GM18517 (cell line): Measurements from ENCODE around the gene MAP2K2.

Experiments
- ATAC-seq: cut with Tn5 transposase; IDR thresholded peaks from one replicate; pipeline ENCODE4 v1.9.1; 2021; ENCODE audit warnings: mild to moderate bottlenecking, moderate library complexity; ENCODE audit not compliant: unreplicated experiment

Gene MAP2K2

GRCh38 chr19:4046946-4047683 is 76.8 kb downstream of the MAP2K2 start:
- no peak for ATAC-seq

GRCh38 chr19:4046362-4046691 is 77.6 kb downstream of the MAP2K2 start:
- no peak for ATAC-seq

DNA sequence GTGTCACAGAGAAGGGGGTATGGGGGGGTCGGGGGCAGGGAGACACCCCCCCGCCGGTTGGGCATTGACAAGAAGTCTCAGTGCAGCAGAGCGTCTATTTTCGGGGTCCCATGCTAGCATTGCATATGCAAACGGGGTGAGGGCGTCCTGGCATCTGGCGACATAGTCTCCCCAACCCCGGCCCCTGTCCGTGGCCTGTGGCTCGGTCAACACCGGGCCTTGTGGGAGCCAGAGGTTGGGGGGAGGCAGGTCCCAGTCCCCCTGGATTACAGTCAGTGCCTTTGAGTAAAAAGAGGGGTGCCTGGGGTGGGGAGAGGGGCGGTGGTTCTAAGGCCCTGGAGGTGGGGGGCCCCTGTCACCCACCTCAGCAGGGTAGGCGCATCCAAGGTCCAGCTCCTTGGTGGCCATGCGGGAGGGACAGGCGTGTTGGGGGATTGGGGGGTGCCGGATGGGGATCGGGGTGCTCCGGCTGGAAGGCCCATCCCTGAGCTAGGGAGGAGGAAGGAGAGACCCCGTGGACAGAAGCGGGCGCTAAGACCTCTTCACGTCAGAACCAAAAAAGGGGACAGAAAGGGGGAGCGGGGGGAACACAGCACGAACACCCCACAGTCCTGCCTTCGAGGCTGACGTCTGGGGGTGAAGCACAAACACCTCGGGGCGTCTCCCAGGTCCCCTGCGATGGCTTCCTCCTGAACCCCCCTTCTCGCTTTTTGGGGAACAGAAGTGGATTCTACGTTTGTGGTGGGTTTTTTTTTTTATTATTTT is 78.1 kb downstream of the MAP2K2 start:
- ATAC-seq = no peak

DNA sequence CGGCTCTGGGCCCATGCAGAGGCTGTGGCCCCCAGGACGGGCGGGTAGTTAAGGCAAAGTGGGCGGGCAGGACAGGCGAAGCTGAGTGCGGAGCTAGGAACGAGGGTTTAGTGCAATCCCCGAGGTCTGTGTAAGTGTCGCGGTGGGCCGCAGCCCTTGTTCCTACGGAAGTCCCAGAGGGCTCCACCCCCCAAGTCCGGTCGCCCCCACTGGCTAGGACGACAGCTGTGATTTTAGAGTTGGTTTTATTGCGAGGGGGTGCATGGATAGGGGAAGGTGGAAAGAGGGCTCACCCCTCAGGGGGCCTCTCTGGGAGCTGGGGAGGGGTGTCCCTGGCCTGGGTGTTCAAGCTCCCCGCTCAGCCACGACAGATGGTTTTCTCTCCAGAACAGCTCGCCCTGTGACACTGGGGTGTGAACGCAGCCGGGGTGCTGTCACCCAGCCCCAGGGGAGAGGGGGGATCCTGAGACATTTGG is 78.9 kb downstream of the MAP2K2 start:
- ATAC-seq = no peak

DNA sequence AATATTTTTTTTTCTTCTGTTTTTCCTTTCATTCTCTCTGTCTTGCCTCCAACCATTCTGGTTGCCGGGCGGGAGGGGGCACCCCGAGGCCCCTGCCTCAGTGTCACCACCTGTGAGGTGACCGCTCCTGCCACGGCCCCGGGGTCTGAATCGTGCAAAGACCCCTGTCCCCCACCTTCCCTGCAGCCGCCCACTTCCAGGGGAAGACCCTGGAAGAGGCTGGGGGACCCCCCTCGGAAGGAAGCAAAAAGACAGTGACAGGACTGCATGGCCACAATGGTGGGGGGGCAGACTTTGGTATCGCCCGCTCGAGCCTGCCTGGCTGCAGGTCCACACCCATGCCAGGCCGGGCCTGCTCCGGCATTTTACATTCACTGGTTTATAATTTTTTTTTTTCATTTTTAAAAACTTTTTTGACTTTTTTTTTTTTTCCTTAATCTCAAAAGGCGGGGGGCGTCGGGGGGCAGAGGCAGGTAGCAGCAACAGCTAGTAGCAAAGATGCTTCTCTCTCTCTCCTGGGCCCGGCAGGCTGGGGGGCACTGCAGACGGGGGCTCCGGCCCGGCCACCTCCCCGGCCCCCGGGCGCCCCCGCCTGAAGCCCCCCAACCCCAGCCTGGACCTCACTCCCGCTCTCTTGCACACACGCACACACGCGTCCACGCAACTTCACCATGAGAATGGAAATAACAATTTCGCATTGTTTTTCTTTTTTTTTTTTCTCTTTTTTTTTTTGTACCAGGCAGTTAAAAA is 79.8 kb downstream of the MAP2K2 start:
- no peak for ATAC-seq

- no peak for ATAC-seq
Observed at GRCh38 chr19:4043401-4043800, 80.5 kb downstream of the MAP2K2 start.

DNA sequence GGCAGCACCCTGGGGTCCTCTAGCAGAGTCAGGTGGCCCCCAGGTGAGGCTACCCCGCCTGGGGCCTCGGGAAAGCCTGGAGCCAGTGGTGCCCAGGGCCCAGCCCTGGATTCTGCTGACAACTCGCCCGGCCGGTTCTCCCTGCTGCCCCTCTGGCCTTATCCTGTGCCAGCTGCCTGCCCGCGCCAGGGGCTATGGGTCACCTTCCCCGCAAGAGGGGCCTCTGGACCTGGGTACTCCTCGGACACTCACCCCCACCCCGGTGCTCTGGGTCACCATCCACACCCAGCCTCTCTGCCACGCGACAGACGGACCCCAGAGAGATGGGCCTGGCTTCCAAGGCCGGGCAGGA is 81.2 kb downstream of the MAP2K2 start:
- no peak for ATAC-seq

DNA sequence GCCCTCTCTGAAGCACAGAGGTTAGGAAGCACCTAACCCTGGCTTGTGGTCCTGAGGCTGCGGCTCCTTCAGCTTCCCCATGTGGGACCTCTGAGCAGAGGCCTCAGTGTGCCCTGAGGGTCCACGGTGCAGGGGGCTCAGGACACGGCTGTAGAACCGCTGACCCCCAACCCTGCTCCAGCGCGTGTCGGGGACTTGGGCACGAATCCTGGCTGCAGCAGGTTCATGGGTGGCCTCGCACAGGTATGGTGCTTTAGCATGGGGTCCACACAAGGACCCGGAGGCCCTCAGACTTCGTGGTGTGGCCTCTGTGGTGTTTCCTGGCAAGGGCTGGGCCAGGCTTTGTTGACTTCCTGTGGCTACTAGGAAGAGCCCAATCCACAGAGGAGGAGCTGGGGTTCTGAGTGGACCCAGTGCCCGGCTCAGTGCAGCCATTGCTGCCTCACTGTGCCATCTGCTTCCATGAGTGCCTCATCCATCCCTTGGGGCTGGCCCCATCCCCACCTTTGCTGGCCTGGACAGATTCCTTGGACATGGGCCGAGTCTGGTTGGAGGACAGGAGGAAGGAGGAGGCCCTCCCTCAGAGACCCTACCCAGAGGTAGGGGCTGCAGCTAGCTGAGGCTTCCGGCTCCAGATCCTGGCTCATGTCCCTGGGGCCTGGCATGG is 81.7 kb downstream of the MAP2K2 start:
- no peak for ATAC-seq
